Gastroesophageal sphincter (tissue), 3 donors: Measurements from ENCODE around the gene PLEKHA7.

Experiments
- CTCF ChIP-seq, 4 experiments: fragments of 200-600 bp in 2 of 4; fragments of 450-650 bp in 2 of 4; sonication (generic) in 1 of 4; IDR thresholded peaks; one replicate each; pipeline ENCODE4 v1.5.1; 2017 to 2019; ENCODE audit warnings: antibody characterized with exemption in 4 of 4, mild to moderate bottlenecking in 2 of 4, moderate library complexity in 2 of 4
- EP300 ChIP-seq: sonication (generic); formaldehyde crosslinking; IDR thresholded peaks from one replicate; pipeline ENCODE4 v1.6.1; 2017; ENCODE audit warnings: antibody characterized with exemption, mild to moderate bottlenecking
- POLR2AphosphoS5 ChIP-seq: sonication (generic); formaldehyde crosslinking; IDR thresholded peaks from one replicate; pipeline ENCODE4 v1.6.1; 2017; ENCODE audit warnings: antibody characterized with exemption

GRCh38 chr11:17001806-17002205 is 12.4 kb downstream of the PLEKHA7 start:
- TF ChIP-seq CTCF (IDR thresholded peaks at IDR 0.05) (no peak), POLR2AphosphoS5 (no peak), EP300 (no peak)
